ENCODE data around the gene B9D2. TPM values are rescaled to one million over a fixed set of nuclear protein-coding genes. Genes with fewer than 3 reads are reported as not detected.

B9D2 gene
- total RNA-seq, 3 donors from 2014 or later = 7.0 to 11.3 (median 9.1) TPM

- H3K9me3 ChIP-seq = no peaks in the 10 kb centered on the region
- peaks cover 15% of the 10 kb centered on the region for H3K4me1 ChIP-seq (ENCODE audit: low read depth)
- intact Hi-C loops (cut with DNase I, micrococcal nuclease) = no loop called here
- DNase-seq (no peak), ATAC-seq (no peak)
- H3K4me3 ChIP-seq = no peak overlapping the region
- peaks cover 9% of the 10 kb centered on the region for H3K36me3 ChIP-seq (ENCODE audit: low read depth)
- no peak for TF ChIP-seq CTCF (IDR thresholded peaks at IDR 0.05)
Observed at GRCh38 chr19:41320568-41320967, 43.4 kb downstream of the B9D2 start.

GRCh38 chr19:41320185-41320518 lies 43.8 kb downstream of the B9D2 start:
- no peak overlapping the region for H3K4me3 ChIP-seq
- TF ChIP-seq CTCF (IDR thresholded peaks at IDR 0.05) = no peak
- H3K36me3 ChIP-seq (ENCODE audit: low read depth) = peaks cover 9% of the 10 kb centered on the region
- DNase-seq (peak in 1 of 3 donors; percentile 50), ATAC-seq (no peak)
- intact Hi-C loops (cut with DNase I, micrococcal nuclease) = no loop called here
- no peaks in the 10 kb centered on the region for H3K9me3 ChIP-seq
- peaks cover 14% of the 10 kb centered on the region for H3K4me1 ChIP-seq (ENCODE audit: low read depth)

- no peak for ATAC-seq
- TF ChIP-seq CTCF (IDR thresholded peaks at IDR 0.05) = no peak
- intact Hi-C loops (cut with DNase I, micrococcal nuclease) = no loop called here
Observed at GRCh38 chr19:41319500-41320184, 44.3 kb downstream of the B9D2 start.

DNA sequence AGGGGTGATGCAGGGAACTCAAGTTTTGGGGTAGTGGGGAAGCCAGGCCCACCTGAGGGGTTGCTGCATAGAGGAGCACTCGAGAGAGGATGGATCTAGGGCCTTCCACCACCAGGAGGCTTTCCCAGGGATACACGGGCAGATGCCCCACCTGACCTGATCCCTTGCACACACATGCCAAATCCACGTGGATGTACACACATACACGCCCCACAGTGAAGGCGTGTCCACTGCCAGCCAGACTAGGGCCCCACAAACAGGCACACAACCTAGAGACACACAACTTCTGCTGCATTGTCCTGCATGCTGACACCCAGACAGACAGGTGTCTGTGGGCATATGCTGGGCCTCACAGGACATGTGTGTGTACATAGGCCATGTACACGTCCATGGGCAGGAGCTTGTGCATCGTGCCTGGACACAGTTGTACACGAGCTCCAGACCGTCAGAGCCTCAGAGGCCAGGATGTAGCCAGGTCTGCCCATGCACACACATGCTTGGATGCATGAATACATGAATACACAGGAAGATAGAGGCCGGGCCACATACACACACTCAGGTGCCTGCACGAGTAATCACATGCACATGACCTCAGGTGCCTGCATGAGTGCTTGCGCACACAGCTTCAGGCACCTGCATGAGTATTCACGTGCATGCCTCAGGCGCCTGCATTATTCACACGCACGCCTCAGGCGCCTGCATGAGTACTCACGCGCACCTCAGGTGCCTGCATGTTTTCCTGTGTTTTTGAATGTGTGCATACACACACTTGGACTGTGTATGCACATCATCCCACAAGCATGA lies 45.1 kb downstream of the B9D2 start:
- Histone ChIP-seq H3K36me3 (ENCODE audit: low read depth) (peaks cover 9% of the 10 kb centered on the region), H3K4me3 (no peak overlapping the region), H3K4me1 (ENCODE audit: low read depth) (peaks cover 3% of the 10 kb centered on the region), H3K9me3 (no peaks in the 10 kb centered on the region)
- ATAC-seq = no peak
- intact Hi-C loops (cut with DNase I, micrococcal nuclease) = no loop called here
- DNase-seq = peak in 1 of 3 donors; percentile 34
- no peak for TF ChIP-seq CTCF (IDR thresholded peaks at IDR 0.05)

More at GRCh38 chr19:41319500-41320184, 44.3 kb downstream of the B9D2 start:
- H3K36me3 ChIP-seq (ENCODE audit: low read depth) = peaks cover 9% of the 10 kb centered on the region
- peak in 1 of 3 donors; percentile 31 for DNase-seq
- no peaks in the 10 kb centered on the region for H3K9me3 ChIP-seq
- H3K4me1 ChIP-seq (ENCODE audit: low read depth) = peaks cover 10% of the 10 kb centered on the region
- H3K4me3 ChIP-seq = no peak overlapping the region

- no peak for TF ChIP-seq CTCF (IDR thresholded peaks at IDR 0.05)
- Histone ChIP-seq H3K4me1 (ENCODE audit: low read depth) (peaks cover 4% of the 10 kb centered on the region), H3K9me3 (no peaks in the 10 kb centered on the region), H3K36me3 (ENCODE audit: low read depth) (peaks cover 9% of the 10 kb centered on the region), H3K4me3 (no peak overlapping the region)
- intact Hi-C loops (cut with DNase I, micrococcal nuclease) = no loop called here
- ATAC-seq (no peak), DNase-seq (peak in 1 of 3 donors; percentile 40)
Observed at GRCh38 chr19:41316306-41316920, 47.5 kb downstream of the B9D2 start.
